GM18867 (cell line): ENCODE measurements around the gene RAB3GAP1.

ENCODE experiments used
- ATAC-seq: cut with Tn5 transposase; IDR thresholded peaks from one replicate; pipeline ENCODE4 v1.9.1; 2021; ENCODE audit warnings: mild to moderate bottlenecking, moderate library complexity; ENCODE audit not compliant: unreplicated experiment

Gene RAB3GAP1

GRCh38 chr2:135208016-135208415 lies 155.9 kb downstream of the RAB3GAP1 start:
- no peak for ATAC-seq

- no peak for ATAC-seq
These were observed 160.7 kb downstream of the RAB3GAP1 start for GRCh38 chr2:135212757-135213156.

GRCh38 chr2:135218426-135218825 lies 166.3 kb downstream of the RAB3GAP1 start:
- no peak for ATAC-seq

GRCh38 chr2:135219226-135219625 lies 167.1 kb downstream of the RAB3GAP1 start:
- ATAC-seq: no peak
